Activated naive CD8-positive, alpha-beta T cell treated with anti-CD3 and anti-CD28 coated beads for 36 hours (primary cell): ENCODE results near the gene OR2M3. TPM values are rescaled to one million over a fixed set of nuclear protein-coding genes. Genes with fewer than 3 reads are reported as not detected.

Experiments
- DNase-seq: peaks from one replicate; pipeline ENCODE4 v3.0.0; 2021
- H3K27ac Mint-ChIP-seq: one replicate; pipeline ENCODE4 v1.8.0; 2022; ENCODE audit warnings: mild to moderate bottlenecking, moderate library complexity, mixed read lengths
- H3K27me3 Mint-ChIP-seq: one replicate; pipeline ENCODE4 v1.8.0; 2022; ENCODE audit warnings: mild to moderate bottlenecking, mixed read lengths
- H3K36me3 Mint-ChIP-seq: one replicate; pipeline ENCODE4 v1.8.0; 2021; ENCODE audit warnings: mild to moderate bottlenecking, mixed read lengths
- H3K4me1 Mint-ChIP-seq: one replicate; pipeline ENCODE4 v1.8.0; 2021; ENCODE audit warnings: mixed read lengths
- H3K4me3 Mint-ChIP-seq: one replicate; pipeline ENCODE4 v1.8.0; 2022; ENCODE audit warnings: mild to moderate bottlenecking, moderate library complexity, mixed read lengths
- H3K9me3 Mint-ChIP-seq: one replicate; pipeline ENCODE4 v1.8.0; 2022; ENCODE audit warnings: mixed read lengths
- total RNA-seq, 2 experiments: library from RNA; stranded (reverse); gene quantifications; one replicate each; pipeline ENCODE4 v1.2.3, GENCODE V29; 2021

OR2M3 gene
- total RNA-seq: not detected

GRCh38 chr1:248196965-248197364, at the start of gene OR2M3:
TSS of gene OR2M3 (plus strand) at chr1:248197265. CDS start at chr1:248203068, 5,803 bp downstream.
- Mint-ChIP-seq H3K36me3 (no peaks in the 10 kb centered on the region), H3K4me1 (no peaks in the 10 kb centered on the region), H3K4me3 (no peak within 1 kb of the TSS), H3K9me3 (peaks cover 8% of the 10 kb centered on the region), H3K27me3 (no peaks in the 10 kb centered on the region), H3K27ac (no peak within 1 kb of the TSS)
- no peak for DNase-seq

- DNase-seq: no peak
- H3K9me3 Mint-ChIP-seq: peaks cover 9% of the 10 kb centered on the region
- H3K27me3 Mint-ChIP-seq: peaks cover 5% of the 10 kb centered on the region
- H3K36me3 Mint-ChIP-seq: no peaks in the 10 kb centered on the region
- H3K27ac Mint-ChIP-seq: no peak overlapping the region
- no peak overlapping the region for H3K4me3 Mint-ChIP-seq
- no peaks in the 10 kb centered on the region for H3K4me1 Mint-ChIP-seq
Observed at GRCh38 chr1:248152056-248152827, 44.8 kb upstream of the OR2M3 start.

- no peaks in the 10 kb centered on the region for H3K36me3 Mint-ChIP-seq
- H3K4me3 Mint-ChIP-seq: no peak overlapping the region
- H3K9me3 Mint-ChIP-seq: peaks cover 2% of the 10 kb centered on the region
- H3K27ac Mint-ChIP-seq: no peak overlapping the region
- peaks cover 5% of the 10 kb centered on the region for H3K27me3 Mint-ChIP-seq
- no peak for DNase-seq
- H3K4me1 Mint-ChIP-seq: no peaks in the 10 kb centered on the region
Observed at GRCh38 chr1:248155927-248156326, 41.1 kb upstream of the OR2M3 start.

DNA sequence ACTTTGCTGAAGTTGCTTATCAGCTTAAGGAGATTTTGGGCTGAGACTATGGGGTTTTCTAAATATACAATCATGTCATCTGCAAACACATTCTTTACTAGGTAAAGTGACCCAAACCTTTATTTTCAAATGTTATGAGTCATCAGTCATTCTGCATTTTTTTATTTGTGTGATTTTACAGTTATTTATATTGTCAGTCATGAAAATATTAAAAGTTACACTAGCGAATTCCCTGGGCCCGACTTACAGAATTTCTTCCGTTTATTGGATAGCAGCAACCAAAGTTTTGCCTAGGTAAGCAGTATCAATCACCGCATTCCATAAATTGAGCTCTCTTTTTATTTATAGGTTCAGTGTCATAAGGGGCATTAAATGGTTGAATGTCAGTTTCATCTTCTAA, 38.3 kb upstream of the OR2M3 start:
- Mint-ChIP-seq H3K27me3 (peaks cover 4% of the 10 kb centered on the region), H3K4me1 (no peaks in the 10 kb centered on the region), H3K27ac (no peak overlapping the region), H3K9me3 (peaks cover 2% of the 10 kb centered on the region), H3K4me3 (no peak overlapping the region), H3K36me3 (no peaks in the 10 kb centered on the region)
- DNase-seq: no peak

DNA sequence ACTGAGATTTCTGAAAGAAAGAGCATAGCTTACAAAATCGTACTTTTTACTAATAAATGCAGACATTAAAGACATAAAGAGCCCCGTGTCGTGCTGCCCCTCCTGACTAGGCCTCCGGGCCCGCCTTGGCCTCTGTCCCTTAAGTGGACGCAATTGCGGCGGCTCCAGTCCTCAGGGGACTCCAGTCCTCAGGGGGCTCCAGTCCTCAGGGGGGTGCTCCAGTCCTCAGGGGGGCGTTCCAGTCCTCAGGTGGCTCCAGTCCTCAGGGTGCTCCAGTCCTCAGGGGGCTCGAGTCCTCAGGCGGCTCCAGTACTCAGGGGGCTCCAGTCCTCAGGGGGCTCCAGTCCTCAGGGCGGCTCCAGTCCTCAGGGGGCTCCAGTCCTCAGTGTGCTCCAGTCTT, 33.0 kb upstream of the OR2M3 start:
- H3K36me3 Mint-ChIP-seq: no peaks in the 10 kb centered on the region
- no peaks in the 10 kb centered on the region for H3K9me3 Mint-ChIP-seq
- no peak overlapping the region for H3K27ac Mint-ChIP-seq
- DNase-seq: no peak
- H3K4me3 Mint-ChIP-seq: no peak overlapping the region
- H3K4me1 Mint-ChIP-seq: no peaks in the 10 kb centered on the region
- H3K27me3 Mint-ChIP-seq: peaks cover 4% of the 10 kb centered on the region

DNA sequence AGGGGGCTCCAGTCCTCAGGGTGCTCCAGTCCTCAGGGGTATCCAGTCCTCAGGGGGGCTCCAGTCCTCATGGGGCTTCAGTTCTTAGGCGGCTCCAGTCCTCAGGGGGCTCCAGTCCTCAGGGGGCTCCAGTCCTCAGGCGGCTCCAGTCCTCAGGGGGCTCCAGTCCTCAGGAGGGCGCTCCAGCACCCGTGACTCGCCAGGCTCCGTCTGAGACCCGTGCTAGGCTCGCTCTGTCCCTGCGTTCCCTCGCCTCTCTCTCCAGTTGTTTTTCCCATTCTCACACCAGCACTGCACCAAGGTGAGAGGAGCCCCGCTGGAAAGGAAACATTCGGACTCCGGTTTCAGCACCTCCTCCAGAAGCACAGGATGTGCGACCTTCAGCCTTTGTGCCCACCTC, 31.9 kb upstream of the OR2M3 start:
- Mint-ChIP-seq H3K4me3 (no peak overlapping the region), H3K27me3 (peaks cover 4% of the 10 kb centered on the region), H3K27ac (no peak overlapping the region), H3K9me3 (no peaks in the 10 kb centered on the region), H3K36me3 (no peaks in the 10 kb centered on the region), H3K4me1 (no peaks in the 10 kb centered on the region)
- no peak for DNase-seq

- no peak for DNase-seq
- Mint-ChIP-seq H3K4me3 (no peak within 1 kb of the TSS), H3K36me3 (no peaks in the 10 kb centered on the region), H3K27ac (no peak within 1 kb of the TSS), H3K4me1 (no peaks in the 10 kb centered on the region), H3K9me3 (no peaks in the 10 kb centered on the region), H3K27me3 (no peaks in the 10 kb centered on the region)
Observed at GRCh38 chr1:248174521-248174920, 22.5 kb upstream of the OR2M3 start, which contains the start of gene OR2M2. TSS of gene OR2M2 (plus strand) at chr1:248174821. CDS start at chr1:248179986, 5,165 bp downstream.

DNA sequence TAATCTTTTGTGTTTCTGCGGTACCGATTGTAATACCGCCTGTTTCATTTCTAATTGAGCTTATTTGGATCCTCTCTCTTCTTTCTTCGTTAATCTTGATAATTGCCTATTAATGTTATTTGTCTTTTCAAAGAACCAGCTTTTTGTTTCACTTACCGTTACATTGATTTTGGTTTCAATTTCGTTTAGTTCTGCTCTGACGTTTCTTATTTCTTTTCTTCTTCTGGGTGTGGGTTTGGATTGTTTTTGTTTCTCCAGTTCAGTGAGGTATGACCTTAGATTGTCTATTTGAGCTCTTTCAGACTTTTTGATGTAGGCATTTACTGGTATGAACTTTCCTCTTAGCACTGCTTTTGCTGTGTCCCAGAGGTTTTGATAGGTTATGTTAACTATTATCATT, 13.1 kb upstream of the OR2M3 start:
- peaks cover 2% of the 10 kb centered on the region for H3K9me3 Mint-ChIP-seq
- H3K4me1 Mint-ChIP-seq: no peaks in the 10 kb centered on the region
- H3K36me3 Mint-ChIP-seq: no peaks in the 10 kb centered on the region
- DNase-seq: no peak
- H3K27ac Mint-ChIP-seq: no peak overlapping the region
- H3K4me3 Mint-ChIP-seq: no peak overlapping the region
- H3K27me3 Mint-ChIP-seq: peaks cover 14% of the 10 kb centered on the region

- no peak overlapping the region for H3K4me3 Mint-ChIP-seq
- no peak for DNase-seq
- no peaks in the 10 kb centered on the region for H3K36me3 Mint-ChIP-seq
- no peak overlapping the region for H3K27ac Mint-ChIP-seq
- H3K27me3 Mint-ChIP-seq: peaks cover 11% of the 10 kb centered on the region
- H3K4me1 Mint-ChIP-seq: no peaks in the 10 kb centered on the region
- peaks cover 5% of the 10 kb centered on the region for H3K9me3 Mint-ChIP-seq
Observed at GRCh38 chr1:248187363-248187762, 9.7 kb upstream of the OR2M3 start.

DNA sequence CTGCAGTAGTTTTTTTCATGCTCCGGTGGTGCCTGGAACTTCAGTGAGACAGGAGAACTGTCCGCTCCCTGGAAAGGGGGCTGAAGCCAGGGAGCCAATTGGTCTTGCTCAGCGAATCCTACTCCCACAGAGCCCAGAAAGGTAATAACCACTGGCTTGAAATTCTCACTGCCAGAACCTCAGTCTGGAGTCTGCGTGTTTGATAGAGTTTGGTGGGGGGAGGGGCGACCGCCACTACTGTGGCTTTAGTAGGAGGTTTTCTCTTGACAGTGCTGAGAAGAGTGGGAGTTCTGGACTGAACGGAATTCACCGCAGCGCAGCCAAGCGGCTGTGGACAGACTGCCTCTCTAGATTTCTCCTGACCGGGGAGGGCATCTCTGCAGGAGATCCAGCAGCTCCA, 8.0 kb upstream of the OR2M3 start:
- Mint-ChIP-seq H3K27me3 (peaks cover 11% of the 10 kb centered on the region), H3K4me1 (no peaks in the 10 kb centered on the region), H3K27ac (no peak overlapping the region), H3K4me3 (no peak overlapping the region), H3K9me3 (peaks cover 6% of the 10 kb centered on the region), H3K36me3 (no peaks in the 10 kb centered on the region)
- no peak for DNase-seq

DNA sequence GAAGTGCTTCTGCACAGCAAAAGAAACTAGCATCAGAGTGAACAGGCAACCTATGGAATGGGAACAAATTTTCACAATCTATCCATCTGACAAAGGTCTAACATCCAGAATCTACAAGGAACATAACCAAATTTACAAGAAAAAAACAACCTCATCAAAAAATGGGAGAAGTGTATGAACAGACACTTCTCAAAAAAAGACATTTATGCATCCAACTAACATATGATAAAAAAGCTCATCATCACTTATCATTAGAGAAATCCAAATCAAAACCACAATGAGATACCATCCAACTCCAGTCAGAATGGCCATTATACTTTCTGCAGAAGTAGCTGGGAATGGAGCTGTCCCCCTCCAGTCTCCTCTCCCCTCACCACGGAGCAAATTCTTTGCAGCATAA, 2.9 kb upstream of the OR2M3 start:
- no peaks in the 10 kb centered on the region for H3K36me3 Mint-ChIP-seq
- no peak overlapping the region for H3K4me3 Mint-ChIP-seq
- no peaks in the 10 kb centered on the region for H3K27me3 Mint-ChIP-seq
- H3K4me1 Mint-ChIP-seq: no peaks in the 10 kb centered on the region
- no peak for DNase-seq
- H3K27ac Mint-ChIP-seq: no peak overlapping the region
- H3K9me3 Mint-ChIP-seq: peaks cover 12% of the 10 kb centered on the region

DNA sequence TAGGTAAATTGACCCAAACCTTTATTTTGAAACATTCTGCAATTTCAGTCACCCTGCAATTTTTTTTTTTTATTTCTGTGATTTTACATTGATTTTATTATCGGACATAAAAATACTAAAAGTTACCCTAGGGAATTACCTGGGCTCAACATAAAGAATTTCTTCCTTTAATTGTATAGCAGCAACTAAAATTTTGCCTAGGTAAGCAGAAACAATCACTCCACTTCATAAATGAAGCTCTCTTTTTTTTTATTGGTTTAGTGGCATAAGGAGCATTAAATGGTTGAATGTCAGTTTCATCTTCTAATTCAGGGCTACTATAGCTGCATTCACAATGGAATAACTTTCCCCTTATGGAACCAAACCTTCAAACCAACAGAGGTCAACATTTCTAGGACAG, 18.8 kb downstream of the OR2M3 start:
- no peak overlapping the region for H3K4me3 Mint-ChIP-seq
- peaks cover 7% of the 10 kb centered on the region for H3K9me3 Mint-ChIP-seq
- no peaks in the 10 kb centered on the region for H3K36me3 Mint-ChIP-seq
- H3K27me3 Mint-ChIP-seq: peaks cover 25% of the 10 kb centered on the region
- no peak overlapping the region for H3K27ac Mint-ChIP-seq
- H3K4me1 Mint-ChIP-seq: no peaks in the 10 kb centered on the region
- DNase-seq: no peak

DNA sequence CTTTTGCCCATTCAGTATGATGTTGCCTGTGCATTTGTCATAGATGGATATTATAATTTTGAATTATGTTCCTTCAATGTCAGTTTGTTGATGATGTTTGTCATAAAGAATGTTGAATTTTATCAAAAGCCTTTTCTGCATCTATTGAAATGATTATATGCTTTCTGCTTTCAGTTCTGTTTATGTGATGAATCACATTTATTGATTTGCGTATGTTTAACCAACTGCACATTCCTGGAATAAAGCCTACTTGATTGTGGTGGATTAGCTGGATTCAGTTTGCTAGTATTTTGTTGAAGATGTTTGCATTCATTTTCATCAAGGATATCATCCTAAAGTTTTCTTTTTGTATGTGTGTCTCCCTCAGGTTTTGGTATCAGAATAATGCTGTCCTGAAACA, 28.5 kb downstream of the OR2M3 start:
- Mint-ChIP-seq H3K9me3 (peaks cover 3% of the 10 kb centered on the region), H3K27ac (no peak overlapping the region), H3K4me1 (no peaks in the 10 kb centered on the region), H3K36me3 (no peaks in the 10 kb centered on the region), H3K4me3 (no peak overlapping the region), H3K27me3 (peaks cover 4% of the 10 kb centered on the region)
- DNase-seq: no peak

- no peak for DNase-seq
- Mint-ChIP-seq H3K27ac (no peak overlapping the region), H3K4me3 (no peak overlapping the region), H3K36me3 (no peaks in the 10 kb centered on the region), H3K27me3 (peaks cover 4% of the 10 kb centered on the region), H3K4me1 (no peaks in the 10 kb centered on the region), H3K9me3 (no peaks in the 10 kb centered on the region)
Observed at GRCh38 chr1:248229360-248229908, 32.4 kb downstream of the OR2M3 start.

GRCh38 chr1:248231117-248231516, 34.1 kb downstream of the OR2M3 start, which contains the start of gene OR2M4:
TSS of gene OR2M4 (plus strand) at chr1:248231417. CDS start at chr1:248238929, 7,512 bp downstream.
- Mint-ChIP-seq H3K9me3 (no peaks in the 10 kb centered on the region), H3K4me3 (no peak within 1 kb of the TSS), H3K36me3 (no peaks in the 10 kb centered on the region)

GRCh38 chr1:248239478-248239877, 42.4 kb downstream of the OR2M3 start:
- Mint-ChIP-seq H3K4me3 (no peak overlapping the region), H3K27me3 (peaks cover 28% of the 10 kb centered on the region), H3K36me3 (no peaks in the 10 kb centered on the region), H3K4me1 (peaks cover 2% of the 10 kb centered on the region), H3K27ac (no peak overlapping the region), H3K9me3 (no peaks in the 10 kb centered on the region)
- no peak for DNase-seq

More at GRCh38 chr1:248231117-248231516, 34.1 kb downstream of the OR2M3 start, which contains the start of gene OR2M4:
- DNase-seq: no peak
- peaks cover 11% of the 10 kb centered on the region for H3K27me3 Mint-ChIP-seq
- no peak within 1 kb of the TSS for H3K27ac Mint-ChIP-seq
- H3K4me1 Mint-ChIP-seq: no peaks in the 10 kb centered on the region
